GM12878 (cell line): ENCODE measurements around the gene ZG16B. TPM values are rescaled to one million over a fixed set of nuclear protein-coding genes. Genes with fewer than 3 reads are reported as not detected.

Experiments
- ATAC-seq: fragments of 200-7000 bp; cut with Tn5 transposase; 3 replicates; pipeline ENCODE4 v1.9.1; 2020; ENCODE audit warnings: mild to moderate bottlenecking, moderate library complexity
- BruUV-seq: library from RNA; stranded (reverse); fragments of 400-500 nt; replicated peaks from 2 replicates; lab custom pipeline; 2021; lab: Mats Ljungman, UMichigan
- CTCF ChIA-PET: fragments of 300-600 bp; sonication (Branson Sonifier 250); formaldehyde crosslinking; extraction: SDS; loops from one replicate; lab custom pipeline; 2021; ENCODE audit warnings: inconsistent platforms; lab: Yijun Ruan, JAX
- POLR2A ChIA-PET: fragments of 350-600 bp; formaldehyde crosslinking; extraction: SDS; loops from one replicate; lab custom pipeline; 2021; ENCODE audit warnings: inconsistent platforms; lab: Charles Lee
- RAD21 ChIA-PET: fragments of 300-600 bp; sonication (Branson Sonifier 250); formaldehyde crosslinking; loops from one replicate; lab custom pipeline; 2023; ENCODE audit warnings: antibody characterized with exemption; ENCODE audit not compliant: unreplicated experiment; lab: Charles Lee
- SMC1A ChIA-PET: fragments of 300-600 bp; sonication (Branson Sonifier 250); formaldehyde crosslinking; loops from one replicate; lab custom pipeline; 2023; ENCODE audit not compliant: unreplicated experiment, uncharacterized antibody; lab: Charles Lee
- DNase-seq: peaks from one replicate; pipeline ENCODE4 v3.0.0-alpha.2; 2011; ENCODE audit warnings: low read depth, low spot score
- FAIRE-seq: peaks from 3 replicates; lab custom pipeline; 2011; peaks lifted over from hg19 to GRCh38; lab: Jason Lieb, UNC
- H2AFZ ChIP-seq: 2 replicates; pipeline ENCODE4 v1.6.0; 2011; ENCODE audit warnings: low read depth, low read length, control low read depth; ENCODE audit not compliant: control insufficient read depth
- H3K27ac ChIP-seq: 2 replicates; pipeline ENCODE4 v1.5.1; 2011; ENCODE audit warnings: control low read depth; ENCODE audit not compliant: control insufficient read depth, insufficient read depth
- H3K27me3 ChIP-seq, 2 experiments: replicated peaks in 1 of 2; 2 replicates each; pipeline versions ENCODE4 v1.6.0 to v1.6.1; 2011; ENCODE audit warnings: low read length in 1 of 2; ENCODE audit not compliant: control insufficient read depth in 2 of 2, insufficient read depth in 2 of 2
- H3K36me3 ChIP-seq, 2 experiments: 2 replicates each; pipeline ENCODE4 v1.5.1; 2011; ENCODE audit warnings: low read length in 1 of 2; ENCODE audit not compliant: control insufficient read depth in 2 of 2, insufficient read depth in 2 of 2
- H3K4me1 ChIP-seq: 2 replicates; pipeline ENCODE4 v1.6.1; 2011; ENCODE audit warnings: mild to moderate bottlenecking, low read length, moderate library complexity, mixed read lengths; ENCODE audit not compliant: control insufficient read depth, insufficient read depth
- H3K4me2 ChIP-seq: 2 replicates; pipeline ENCODE4 v1.6.0; 2011; ENCODE audit warnings: control low read depth; ENCODE audit not compliant: control insufficient read depth, insufficient read depth
- H3K4me3 ChIP-seq: fragments of 200-600 bp; sonication (generic); 2 replicates; pipeline ENCODE4 v1.5.1; 2016
- H3K79me2 ChIP-seq: 2 replicates; pipeline ENCODE4 v1.6.0; 2011; ENCODE audit warnings: low read length; ENCODE audit not compliant: control insufficient read depth, insufficient read depth
- H3K9ac ChIP-seq: 2 replicates; pipeline ENCODE4 v1.8.0; 2011; ENCODE audit warnings: low read length, control low read depth, mixed read lengths; ENCODE audit not compliant: control insufficient read depth, insufficient read depth
- H3K9me3 ChIP-seq: replicated peaks from 3 replicates; pipeline ENCODE4 v1.5.1; 2011; ENCODE audit warnings: mild to moderate bottlenecking, low read length; ENCODE audit not compliant: control insufficient read depth, insufficient read depth
- H4K20me1 ChIP-seq: 2 replicates; pipeline ENCODE4 v1.6.0; 2011; ENCODE audit not compliant: control insufficient read depth, insufficient read depth
- BCL3 ChIP-seq: IDR thresholded peaks from 2 replicates; pipeline ENCODE4 v1.6.1; 2011; ENCODE audit warnings: borderline replicate concordance, low read depth, mild to moderate bottlenecking, moderate library complexity, low read length; ENCODE audit not compliant: insufficient read depth, poor library complexity, severe bottlenecking
- BCLAF1 ChIP-seq: fragments of 450-650 bp; IDR thresholded peaks from 2 replicates; pipeline ENCODE4 v1.6.1; 2017; ENCODE audit warnings: antibody characterized with exemption, mild to moderate bottlenecking, moderate library complexity
- CEBPB ChIP-seq, 2 experiments: fragments of 150-350 bp in 1 of 2; IDR thresholded peaks; 2 replicates each; pipeline ENCODE4 v1.6.1; 2012 to 2014; ENCODE audit warnings: low read depth in 2 of 2, low read length in 2 of 2, borderline replicate concordance in 1 of 2, inconsistent platforms in 1 of 2
- CHD2 ChIP-seq: IDR thresholded peaks from 2 replicates; pipeline ENCODE4 v1.6.1; 2011; ENCODE audit warnings: low read depth, low read length, improper control_type of control experiment, borderline replicate concordance
- CTCF ChIP-seq, 3 experiments: IDR thresholded peaks in 2 of 3; conservative IDR thresholded peaks in 1 of 3; 2 replicates each; pipeline ENCODE4 v1.5.1; 2011; ENCODE audit warnings: low read depth in 3 of 3, low read length in 3 of 3, mild to moderate bottlenecking in 3 of 3, control low read depth in 2 of 3, moderate library complexity in 2 of 3, inconsistent platforms in 1 of 3, mixed read lengths in 1 of 3; ENCODE audit not compliant: control insufficient read depth in 2 of 3, insufficient read depth in 1 of 3; ENCODE audit errors: extremely low read depth in 1 of 3
- HDAC6 ChIP-seq: fragments of 200-600 bp; sonication (generic); IDR thresholded peaks from one replicate; pipeline ENCODE4 v1.8.0; 2017; ENCODE audit warnings: antibody characterized with exemption; ENCODE audit not compliant: unreplicated experiment
- MLLT1 ChIP-seq: fragments of 450-650 bp; IDR thresholded peaks from 2 replicates; pipeline ENCODE4 v1.6.1; 2016; ENCODE audit warnings: mild to moderate bottlenecking
- NBN ChIP-seq: fragments of 450-650 bp; IDR thresholded peaks from 2 replicates; pipeline ENCODE4 v1.6.1; 2016
- POU2F2 ChIP-seq: IDR thresholded peaks from 3 replicates; pipeline ENCODE4 v1.6.1; 2011; ENCODE audit warnings: low read depth, mild to moderate bottlenecking, low read length, borderline replicate concordance
- TCF12 ChIP-seq: IDR thresholded peaks from 2 replicates; pipeline ENCODE4 v1.6.1; 2011; ENCODE audit warnings: low read depth, mild to moderate bottlenecking, low read length
- ZNF207 ChIP-seq: fragments of 450-650 bp; IDR thresholded peaks from 2 replicates; pipeline ENCODE4 v1.6.1; 2014; ENCODE audit warnings: antibody characterized with exemption, mild to moderate bottlenecking, borderline replicate concordance
- ZNF384 ChIP-seq: IDR thresholded peaks from 2 replicates; pipeline ENCODE4 v1.6.1; 2012; ENCODE audit warnings: low read depth, mild to moderate bottlenecking, low read length, improper control_type of control experiment, borderline replicate concordance
- WGBS: methylation state at CpG from one replicate; pipeline ENCODE4 v1.1.6; 2016; ENCODE audit warnings: low lambda C conversion rate; ENCODE audit not compliant: insufficient replicate concordance, insufficient coverage; ENCODE audit errors: missing lambda C conversion rate; 5-methylcytosine and 5-hydroxymethylcytosine counted together
- in situ Hi-C: fragments of 300-500 bp; cut with MboI; formaldehyde crosslinking; loops from 9 replicates; pipeline ENCODE4 v1.14.3; 2018; ENCODE audit warnings: mixed read lengths
- intact Hi-C: fragments of 100-400 bp; cut with micrococcal nuclease; formaldehyde crosslinking; loops from one replicate; pipeline ENCODE4 v1.14.2; 2022; ENCODE audit not compliant: unreplicated experiment
- polyA plus RNA-seq, 11 experiments: library from polyadenylated mRNA; depleted of rRNA in 4 of 11; unstranded in 6 of 11; stranded (reverse) in 5 of 11; fragments of >200 nt; fragmentation: Nextera tagmentation in 4 of 11; fragmentation: Illumina TruSeq in 1 of 11; extraction: Ambion mirVana in 4 of 11; extraction: Trizol in 1 of 11; gene quantifications; 1 replicate in 1 of 11; 2 replicates in 10 of 11; pipeline versions ENCODE4 v1.2.1 to v1.2.3, GENCODE V29; 2011 to 2016; ENCODE audit warnings: inconsistent platforms in 2 of 11, missing spikeins in 2 of 11, low read depth in 1 of 11
- total RNA-seq, 4 experiments: library from RNA; depleted of rRNA in 3 of 4; stranded (reverse); fragments of >200 nt in 3 of 4; fragmentation: Illumina TruSeq in 1 of 4; extraction: Trizol in 1 of 4; gene quantifications; 2 replicates each; pipeline versions ENCODE4 v1.2.1 to v1.2.3, GENCODE V29; 2013 to 2021

The ZG16B gene
- total and polyA plus RNA-seq, 10 of the 15 experiments (the other 5 are each of a cell fraction or from before 2014, with no cell fraction given): 1.00 to 11.6 (median 5.8) TPM

GRCh38 chr16:2820836-2821486 is 9.1 kb upstream of the ZG16B start:
- no peak for ATAC-seq
- Histone ChIP-seq H3K9me3 (no peaks in the 10 kb centered on the region), H3K9ac (no peak overlapping the region), H3K27me3 (peaks cover 0 to 1% of the 10 kb centered on the region in 2 experiments; a peak in 1 of 4 replicates), H3K27ac (no peak overlapping the region), H3K36me3 (no peaks in the 10 kb centered on the region), H3K4me3 (no peak overlapping the region), H4K20me1 (no peaks in the 10 kb centered on the region), H3K79me2 (peaks cover 7% of the 10 kb centered on the region), H3K4me1 (no peaks in the 10 kb centered on the region), H3K4me2 (no peak overlapping the region), H2AFZ (no peak overlapping the region)
- ChIA-PET POLR2A (no interaction called here), CTCF (no interaction called here), SMC1A (no interaction called here), RAD21 (no interaction called here)
- no TSS peak for BruUV-seq
- intact Hi-C loops: no loop called here
- in situ Hi-C loops: no loop called here
- no peak for DNase-seq
- no peak for FAIRE-seq
- 59% methylated on average over 14 of the region's 14 CpGs for WGBS
- TF ChIP-seq CTCF (IDR thresholded peaks at IDR 0.05 in 2 of 3, conservative IDR thresholded peaks at IDR 0.05 in 1 of 3; ENCODE audit: control insufficient read depth in 2 of 3, extremely low read depth in 1 of 3, insufficient read depth in 1 of 3, low read depth in 3 of 3, low read length in 3 of 3): no peak
- TF ChIP-seq CHD2: no peak
- no peak for TF ChIP-seq POU2F2
- TF ChIP-seq HDAC6: no peak
- no peak for TF ChIP-seq ZNF207
- TF ChIP-seq ZNF384: no peak
- TF ChIP-seq BCL3: no peak
- no peak for TF ChIP-seq TCF12
- TF ChIP-seq MLLT1: no peak
- no peak for TF ChIP-seq NBN
- TF ChIP-seq BCLAF1: no peak
- TF ChIP-seq CEBPB (IDR thresholded peaks at IDR 0.05; ENCODE audit: borderline replicate concordance in 1 of 2, low read depth in 2 of 2, low read length in 2 of 2): no peak
